SK-N-SH (cell line): ENCODE data around the gene AP1B1. TPM values are rescaled to one million over a fixed set of nuclear protein-coding genes. Genes with fewer than 3 reads are reported as not detected.

Experiments used
- CTCF ChIA-PET: fragments of 300-600, 350-600 bp; formaldehyde crosslinking; extraction: SDS; loops from one replicate; lab custom pipeline; 2021; lab: Yijun Ruan, JAX
- POLR2A ChIA-PET: fragments of 350-600 bp; sonication (Branson Sonifier 250); formaldehyde crosslinking; extraction: SDS; loops from one replicate; lab custom pipeline; 2020; ENCODE audit warnings: antibody characterized with exemption, inconsistent platforms; lab: Yijun Ruan, JAX
- DNase-seq: peaks from one replicate; pipeline ENCODE4 v3.0.0; 2012
- H2AFZ ChIP-seq: fragments of 200-600 bp; sonication (generic); 2 replicates; pipeline ENCODE4 v1.8.1; 2016; ENCODE audit warnings: antibody characterized with exemption, mild to moderate bottlenecking, low read depth
- H3F3A ChIP-seq: fragments of 200-600 bp; sonication (generic); replicated peaks from 2 replicates; pipeline ENCODE3; 2016; ENCODE audit warnings: antibody characterized with exemption, mild to moderate bottlenecking; ENCODE audit not compliant: insufficient read depth
- H3K27ac ChIP-seq, 2 experiments: fragments of 200-500 bp in 1 of 2; fragments of 200-600 bp in 1 of 2; sonication (Bioruptor generic) in 1 of 2; sonication (generic), shearing (Covaris generic) in 1 of 2; 2 replicates each; pipeline versions ENCODE4 v1.5.1 to v1.6.1; 2014 to 2016; ENCODE audit warnings: low read depth in 2 of 2, inconsistent platforms in 1 of 2, low read length in 1 of 2, mild to moderate bottlenecking in 1 of 2, mixed read lengths in 1 of 2
- H3K27me3 ChIP-seq: fragments of 200-600 bp; sonication (generic), shearing (Covaris generic); 2 replicates; pipeline ENCODE4 v1.6.1; 2016; ENCODE audit warnings: mixed run types; ENCODE audit not compliant: insufficient read depth
- H3K36me3 ChIP-seq, 2 experiments: fragments of 200-500 bp in 1 of 2; fragments of 200-600 bp in 1 of 2; sonication (Bioruptor generic) in 1 of 2; sonication (generic) in 1 of 2; replicated peaks in 1 of 2; 2 replicates each; pipeline versions ENCODE3 to v1.5.1; 2014 to 2016; ENCODE audit warnings: low read length in 1 of 2, mild to moderate bottlenecking in 1 of 2; ENCODE audit not compliant: insufficient read depth in 2 of 2, control insufficient read depth in 1 of 2
- H3K4me1 ChIP-seq, 2 experiments: fragments of 200-500 bp in 1 of 2; fragments of 200-600 bp in 1 of 2; sonication (Bioruptor generic) in 1 of 2; sonication (generic), shearing (Covaris generic) in 1 of 2; 2 replicates each; pipeline versions ENCODE4 v1.5.1 to v1.6.1; 2014 to 2016; ENCODE audit warnings: low read depth in 1 of 2, low read length in 1 of 2, mixed run types in 1 of 2; ENCODE audit not compliant: insufficient read depth in 2 of 2, control insufficient read depth in 1 of 2
- H3K4me2 ChIP-seq: fragments of 200-600 bp; sonication (generic), shearing (Covaris generic); 2 replicates; pipeline ENCODE4 v1.6.1; 2017; ENCODE audit warnings: mixed run types
- H3K4me3 ChIP-seq, 2 experiments: fragments of 200-500 bp in 1 of 2; fragments of 200-600 bp in 1 of 2; sonication (Bioruptor generic) in 1 of 2; sonication (generic), shearing (Covaris generic) in 1 of 2; 2 replicates each; pipeline versions ENCODE4 v1.5.1 to v1.8.1; 2014 to 2016; ENCODE audit warnings: low read depth in 2 of 2, inconsistent platforms in 1 of 2, low read length in 1 of 2, mild to moderate bottlenecking in 1 of 2, mixed read lengths in 1 of 2, moderate library complexity in 1 of 2
- H3K79me2 ChIP-seq: fragments of 200-600 bp; sonication (generic); 2 replicates; pipeline ENCODE4 v1.8.1; 2017; ENCODE audit warnings: mild to moderate bottlenecking; ENCODE audit not compliant: insufficient read depth
- H3K9ac ChIP-seq: fragments of 200-600 bp; sonication (generic); 2 replicates; pipeline ENCODE4 v1.6.1; 2017; ENCODE audit warnings: mixed run types
- H3K9me2 ChIP-seq: fragments of 200-600 bp; sonication (generic); 2 replicates; pipeline ENCODE4 v1.6.1; 2017; ENCODE audit warnings: mixed run types
- H3K9me3 ChIP-seq: fragments of 200-600 bp; sonication (generic); 2 replicates; pipeline ENCODE4 v1.6.1; 2017; ENCODE audit warnings: mixed run types, mild to moderate bottlenecking, moderate library complexity
- H4K20me1 ChIP-seq: fragments of 200-600 bp; sonication (generic); 2 replicates; pipeline ENCODE4 v1.6.1; 2017; ENCODE audit warnings: mild to moderate bottlenecking, mixed run types; ENCODE audit not compliant: insufficient read depth
- EZH2phosphoT487 ChIP-seq: fragments of 200-600 bp; sonication (generic); IDR thresholded peaks from 2 replicates; pipeline ENCODE4 v1.6.1; 2017; ENCODE audit warnings: low read depth, mixed run types, mild to moderate bottlenecking, antibody characterized with exemption, moderate library complexity, borderline replicate concordance
- GATA2 ChIP-seq: sonication (generic); formaldehyde crosslinking; IDR thresholded peaks from 2 replicates; pipeline ENCODE4 v1.5.0; 2020; ENCODE audit warnings: mild to moderate bottlenecking, missing genetic modification reagents
- MAX ChIP-seq: IDR thresholded peaks from 2 replicates; pipeline ENCODE4 v1.4.0; 2012; ENCODE audit warnings: low read depth
- MXI1 ChIP-seq: IDR thresholded peaks from 2 replicates; pipeline ENCODE4 v1.6.1; 2012; ENCODE audit warnings: mild to moderate bottlenecking, low read depth, low read length, improper control_type of control experiment
- PBX3 ChIP-seq: IDR thresholded peaks from 2 replicates; pipeline ENCODE4; 2012
- POLR2AphosphoS5 ChIP-seq: IDR thresholded peaks from 2 replicates; pipeline ENCODE4 v1.6.1; 2012; ENCODE audit warnings: low read depth, low read length
- RCOR1 ChIP-seq: fragments of 150-350 bp; IDR thresholded peaks from 2 replicates; pipeline ENCODE4 v1.6.1; 2017; ENCODE audit warnings: antibody characterized with exemption, low read length
- REST ChIP-seq: IDR thresholded peaks from 2 replicates; pipeline ENCODE4 v1.6.1; 2012; ENCODE audit warnings: mild to moderate bottlenecking, low read depth, low read length, moderate library complexity
- SIN3A ChIP-seq: IDR thresholded peaks from 2 replicates; pipeline ENCODE4 v1.6.1; 2012; ENCODE audit warnings: low read depth, mild to moderate bottlenecking, low read length, moderate library complexity, borderline replicate concordance
- WGBS: methylation state at CpG from one replicate; pipeline ENCODE4 v1.1.6; 2017; ENCODE audit warnings: low lambda C conversion rate; 5-methylcytosine and 5-hydroxymethylcytosine counted together
- polyA plus RNA-seq, 3 experiments: library from polyadenylated mRNA; depleted of rRNA; stranded (reverse); fragments of >200 nt; gene quantifications; 2 replicates each; pipeline ENCODE4 v1.2.3, GENCODE V29; 2012

Gene AP1B1
- polyA plus RNA-seq, 1 of the 3 experiments (the other 2 are of a cell fraction), result 51.9 TPM

GRCh38 chr22:29341056-29341848 is 47.1 kb downstream of the AP1B1 start:
- H3K79me2 ChIP-seq, result no peaks in the 10 kb centered on the region
- WGBS, result 95% methylated on average over 17 of the region's 25 CpGs

GRCh38 chr22:29340566-29340965 is 47.8 kb downstream of the AP1B1 start:
- Histone ChIP-seq H4K20me1 (no peaks in the 10 kb centered on the region), H3K79me2 (no peaks in the 10 kb centered on the region), H3K9me3 (no peaks in the 10 kb centered on the region), H3K36me3 (peaks cover 8 to 58% of the 10 kb centered on the region in 2 experiments), H3K9me2 (no peaks in the 10 kb centered on the region), H3F3A (peaks cover 25% of the 10 kb centered on the region), H3K4me3 (no peak overlapping the region), H2AFZ (no peak overlapping the region), H3K4me1 (peaks cover 20 to 41% of the 10 kb centered on the region in 2 experiments), H3K9ac (no peak overlapping the region), H3K27ac (no peak overlapping the region; a peak in 1 of 4 replicates), H3K4me2 (no peak overlapping the region), H3K27me3 (no peaks in the 10 kb centered on the region)
- DNase-seq, result no peak
- TF ChIP-seq EZH2phosphoT487 (no peak), GATA2 (no peak), REST (no peak), RCOR1 (no peak), POLR2AphosphoS5 (no peak), PBX3 (no peak)
- 100% methylated on average over 2 of the region's 8 CpGs for WGBS
- ChIA-PET POLR2A (no interaction called here), CTCF (interaction anchor here (0.7 to 1.2 kb wide), 4 partner anchors 8 to 27 kb away, joined by 3 read pairs; no protein-coding TSS in a partner anchor)

More at GRCh38 chr22:29341056-29341848, 47.1 kb downstream of the AP1B1 start:
- H3F3A ChIP-seq, result peaks cover 26% of the 10 kb centered on the region
- H3K27me3 ChIP-seq, result no peaks in the 10 kb centered on the region
- no peak overlapping the region for H3K4me2 ChIP-seq
- POLR2A ChIA-PET, result no interaction called here
- TF ChIP-seq PBX3, result no peak
- no peak for TF ChIP-seq GATA2
- no peak for TF ChIP-seq MAX
- TF ChIP-seq MXI1, result no peak
- TF ChIP-seq SIN3A, result no peak
- TF ChIP-seq POLR2AphosphoS5, result no peak
- no peak for DNase-seq
- CTCF ChIA-PET, result interaction anchor here (0.9 to 1.7 kb wide), 7 partner anchors 9 to 29 kb away, joined by 3 to 9 read pairs (median 3); no protein-coding TSS in a partner anchor
- H3K4me3 ChIP-seq, result no peak overlapping the region
- no peak overlapping the region for H3K9ac ChIP-seq
- peaks cover 14 to 55% of the 10 kb centered on the region in 2 experiments for H3K36me3 ChIP-seq
- no peaks in the 10 kb centered on the region for H4K20me1 ChIP-seq
- no peak overlapping the region for H2AFZ ChIP-seq
- peaks cover 20 to 45% of the 10 kb centered on the region in 2 experiments for H3K4me1 ChIP-seq
- H3K9me2 ChIP-seq, result no peaks in the 10 kb centered on the region
- H3K27ac ChIP-seq, result peak overlapping the region in 1 of 2 experiments; percentile 95; a peak in 1 of 4 replicates
- H3K9me3 ChIP-seq, result no peaks in the 10 kb centered on the region
